ENCODE measurements around the gene RHBDF1.

Gene RHBDF1

GRCh38 chr16:74051-74746 is 1.8 kb upstream of the RHBDF1 start:
- DNase-seq: no peak

- DNase-seq: no peak
Measured at GRCh38 chr16:71540-72401, 660 bp downstream of the RHBDF1 start.

- DNase-seq: no peak
Measured at GRCh38 chr16:71210-71539, 1.3 kb downstream of the RHBDF1 start.

GRCh38 chr16:69181-69580 is 3.2 kb downstream of the RHBDF1 start:
- no peak for DNase-seq

- no peak for DNase-seq
Measured at GRCh38 chr16:67884-68789, 4.3 kb downstream of the RHBDF1 start.

GRCh38 chr16:67183-67791 is 5.1 kb downstream of the RHBDF1 start:
- no peak for DNase-seq

DNA sequence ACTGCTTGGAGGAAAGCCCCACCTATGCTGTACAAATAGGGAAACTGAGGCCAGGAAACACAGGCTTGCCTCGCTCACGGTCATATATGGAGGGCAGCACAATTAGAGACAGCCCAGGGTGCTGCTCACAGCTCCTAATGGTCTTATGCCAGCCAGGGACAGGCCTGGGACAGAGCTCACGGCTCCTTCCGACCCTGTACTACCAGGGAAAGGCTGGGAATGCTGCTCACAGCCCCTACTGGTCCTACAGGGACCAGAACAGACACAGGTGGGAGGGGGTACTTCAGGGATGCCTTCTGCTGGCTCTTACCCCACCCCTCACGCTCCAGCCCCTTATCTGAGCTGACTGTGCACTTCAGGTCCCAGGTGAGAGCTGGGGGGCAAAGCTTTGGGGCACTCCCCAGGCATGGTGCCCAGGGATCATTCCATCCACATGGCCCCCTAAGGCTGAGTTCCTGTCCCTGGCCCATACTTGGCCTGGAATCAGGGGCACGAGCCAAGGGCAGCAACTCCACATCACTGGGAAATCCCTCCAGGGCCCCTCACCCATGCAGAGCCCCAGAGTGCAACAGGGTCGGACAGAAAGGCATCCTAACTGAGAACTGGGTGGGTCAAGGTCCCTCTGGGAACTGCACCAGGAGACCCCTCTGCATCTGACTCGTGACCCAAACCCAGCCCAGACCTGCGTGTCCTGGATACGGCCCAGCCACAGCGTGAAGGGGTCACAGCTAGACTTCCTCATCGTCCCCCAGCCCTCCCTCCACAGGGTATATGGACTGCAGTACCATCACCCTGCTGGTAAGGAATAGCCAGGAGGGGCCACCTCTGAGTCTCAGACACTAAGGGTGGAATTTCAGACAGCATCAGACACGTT is 5.9 kb downstream of the RHBDF1 start:
- DNase-seq: no peak

DNA sequence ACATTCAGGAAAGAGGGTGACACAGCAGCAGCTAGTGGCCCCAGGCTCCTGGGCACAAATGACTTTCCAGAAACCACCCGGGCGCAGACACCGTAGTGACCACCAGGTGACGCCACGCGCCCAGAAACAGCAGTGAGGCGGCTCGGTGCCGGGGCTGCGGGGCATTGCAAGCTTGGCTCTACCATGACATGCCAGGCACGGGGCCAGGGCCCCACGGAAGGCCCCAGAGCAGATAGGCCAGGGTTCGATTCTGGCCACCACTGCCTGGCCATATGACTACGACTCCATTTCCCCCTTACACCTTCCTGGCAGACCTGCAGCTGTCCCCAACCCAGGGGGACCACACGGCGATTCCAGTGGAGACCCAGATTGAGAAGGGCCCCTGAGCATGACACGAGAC is 6.7 kb downstream of the RHBDF1 start:
- DNase-seq: peak; percentile 95 to 96

- no peak for DNase-seq
Measured at GRCh38 chr16:64914-65255, 7.5 kb downstream of the RHBDF1 start.

DNA sequence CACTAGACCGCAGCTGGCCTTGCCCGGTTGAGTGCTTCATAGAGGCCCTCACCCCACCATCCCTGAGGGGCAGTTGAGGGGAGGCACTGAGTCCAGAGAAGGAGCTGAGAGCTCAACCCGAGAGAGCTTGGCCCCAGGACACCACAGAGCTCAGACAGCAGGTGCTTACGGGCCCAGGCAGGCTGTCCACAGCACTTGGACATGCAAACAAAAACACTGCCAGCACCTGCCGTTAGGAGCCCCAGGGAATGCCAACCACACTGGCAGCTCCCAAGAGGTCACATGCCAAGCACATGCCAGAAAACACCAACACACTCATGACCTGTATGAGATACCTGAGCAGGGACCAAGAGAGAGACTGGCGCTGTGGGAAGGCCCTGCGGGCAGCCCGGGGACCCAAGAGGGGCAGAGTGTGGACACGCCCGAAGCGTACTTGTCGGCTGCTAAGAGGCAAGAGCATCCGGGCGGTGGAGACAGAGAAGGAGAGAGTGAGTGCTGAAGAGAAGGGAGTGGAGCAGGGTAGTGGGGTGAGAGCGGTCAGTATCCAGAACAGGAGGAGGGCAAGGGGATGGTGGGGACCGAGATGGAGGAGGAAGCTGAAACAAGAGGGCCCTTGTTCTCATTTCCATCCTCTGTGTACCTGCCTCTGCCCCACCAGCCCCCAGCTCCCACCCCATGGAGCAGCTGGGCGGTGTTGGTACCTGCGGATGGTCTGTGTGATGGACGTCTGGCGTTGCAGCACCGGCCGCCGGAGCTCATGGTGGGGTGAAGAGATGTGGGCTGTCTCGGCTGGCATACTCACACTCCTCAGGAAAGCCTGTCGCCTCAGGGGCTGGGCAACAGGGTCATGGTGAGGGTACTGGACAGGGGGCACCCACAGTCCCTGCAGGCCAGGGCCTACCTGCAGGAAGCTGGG is 8.2 kb downstream of the RHBDF1 start:
- no peak for DNase-seq

GRCh38 chr16:63466-63865 is 9.0 kb downstream of the RHBDF1 start:
- DNase-seq: no peak

GRCh38 chr16:62968-63391 is 9.5 kb downstream of the RHBDF1 start:
- no peak for DNase-seq

- no peak for DNase-seq
Measured at GRCh38 chr16:62283-62967, 10.0 kb downstream of the RHBDF1 start.

DNA sequence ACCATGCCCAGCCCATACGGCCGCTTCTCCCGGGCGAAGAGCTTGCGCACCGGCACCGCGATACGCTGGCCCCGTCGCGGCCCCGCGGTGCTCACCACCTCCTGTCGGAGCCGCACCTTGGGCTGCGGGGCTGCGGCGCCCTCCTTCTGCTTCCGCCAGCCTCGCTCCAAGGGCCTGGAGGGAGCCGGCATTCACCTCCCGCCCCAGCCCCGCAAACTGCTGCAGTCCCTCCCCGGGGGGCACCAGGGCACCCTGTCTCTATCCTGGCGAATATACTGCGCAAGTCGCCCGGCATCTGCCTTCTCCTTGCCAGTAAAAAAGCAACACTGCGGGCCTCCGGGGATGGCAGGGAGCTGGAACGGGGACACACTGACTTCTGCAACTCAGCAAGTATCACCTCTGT is 10.6 kb downstream of the RHBDF1 start:
- no peak for DNase-seq

DNA sequence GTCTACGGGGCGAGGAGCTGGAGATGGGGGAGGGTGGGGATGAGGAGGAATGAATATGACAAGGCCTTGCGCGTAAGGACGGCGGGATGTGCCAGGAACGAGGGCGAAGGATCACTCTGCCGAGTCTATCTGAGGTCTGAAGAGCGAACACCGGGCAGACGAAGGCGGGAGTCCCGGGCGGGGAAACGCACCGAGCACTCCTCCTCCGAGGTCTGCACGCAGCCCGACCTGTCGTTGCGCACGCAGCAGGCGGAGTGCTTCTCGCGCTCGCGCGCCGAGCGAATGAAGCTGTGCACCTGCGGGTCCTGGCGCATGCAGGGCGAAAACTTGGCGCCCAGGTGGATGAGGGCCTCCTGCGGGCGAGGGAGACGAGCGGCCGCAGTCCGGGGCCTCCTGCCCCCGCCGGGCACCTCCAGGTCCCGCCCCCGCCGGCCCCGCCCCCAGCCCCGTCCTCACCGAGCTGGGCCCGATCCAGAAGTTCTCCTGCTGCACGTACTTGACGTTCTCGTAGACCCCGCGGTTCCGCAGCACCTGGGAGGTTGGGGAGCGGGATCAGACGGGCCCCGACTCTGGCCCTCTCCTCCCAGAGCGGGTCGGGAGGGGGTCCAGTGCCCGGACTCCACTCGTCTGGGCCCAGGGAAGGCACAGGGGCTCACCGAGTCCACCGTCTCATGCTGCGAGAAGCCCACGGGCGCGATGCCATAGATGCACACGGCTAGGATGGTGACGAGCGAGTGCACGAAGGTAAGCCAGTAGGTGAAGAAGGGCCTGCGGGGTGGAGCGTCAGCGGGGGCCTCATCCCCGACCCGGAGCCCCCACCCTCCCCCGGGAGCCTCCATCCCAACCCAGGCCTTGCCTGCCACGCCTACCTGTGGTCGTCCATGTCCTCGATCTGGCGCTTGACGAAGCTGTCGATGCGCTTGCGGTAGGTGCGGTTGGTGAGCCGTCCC is 11.2 kb downstream of the RHBDF1 start:
- no peak for DNase-seq

DNA sequence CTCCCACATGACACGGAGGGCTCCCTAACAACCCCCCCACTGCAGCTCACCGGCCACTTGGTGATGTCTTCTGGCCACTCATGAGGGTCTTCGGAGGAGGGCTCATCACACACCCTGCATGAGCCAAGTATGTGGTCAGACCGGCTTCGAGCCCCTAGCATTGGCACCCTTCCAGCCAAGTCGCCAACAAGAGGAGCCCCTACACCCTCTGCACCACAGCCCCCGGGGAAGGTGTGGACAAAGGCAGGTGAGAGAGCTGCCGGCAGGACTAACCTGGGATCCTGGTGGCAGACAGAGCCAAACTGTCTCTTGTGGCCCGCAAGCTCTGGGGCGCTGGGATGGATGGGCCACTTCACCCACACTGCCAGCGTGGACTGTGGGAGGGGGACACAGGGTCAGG is 12.3 kb downstream of the RHBDF1 start:
- DNase-seq: no peak

- DNase-seq: no peak
Measured at GRCh38 chr16:59440-60059, 12.9 kb downstream of the RHBDF1 start.
